Gastroesophageal sphincter (tissue), 3 donors: ENCODE results near the gene BMP10.

ENCODE experiments used
- POLR2A ChIP-seq, 2 donors: fragments of 450-650 bp; IDR thresholded peaks; one replicate each; pipeline ENCODE4 v1.6.1; 2017; ENCODE audit warnings: antibody characterized with exemption in 2 of 2, mild to moderate bottlenecking in 2 of 2, moderate library complexity in 1 of 2
- POLR2AphosphoS5 ChIP-seq: sonication (generic); formaldehyde crosslinking; IDR thresholded peaks from one replicate; pipeline ENCODE4 v1.6.1; 2017; ENCODE audit warnings: antibody characterized with exemption
- TF ChIP-seq, protein P1 (sequence below), 4 experiments: fragments of 200-600 bp in 2 of 4; fragments of 450-650 bp in 2 of 4; sonication (generic) in 1 of 4; IDR thresholded peaks; one replicate each; pipeline ENCODE4 v1.5.1; 2017 to 2019; ENCODE audit warnings: antibody characterized with exemption in 4 of 4, mild to moderate bottlenecking in 2 of 4, moderate library complexity in 2 of 4

DNA sequence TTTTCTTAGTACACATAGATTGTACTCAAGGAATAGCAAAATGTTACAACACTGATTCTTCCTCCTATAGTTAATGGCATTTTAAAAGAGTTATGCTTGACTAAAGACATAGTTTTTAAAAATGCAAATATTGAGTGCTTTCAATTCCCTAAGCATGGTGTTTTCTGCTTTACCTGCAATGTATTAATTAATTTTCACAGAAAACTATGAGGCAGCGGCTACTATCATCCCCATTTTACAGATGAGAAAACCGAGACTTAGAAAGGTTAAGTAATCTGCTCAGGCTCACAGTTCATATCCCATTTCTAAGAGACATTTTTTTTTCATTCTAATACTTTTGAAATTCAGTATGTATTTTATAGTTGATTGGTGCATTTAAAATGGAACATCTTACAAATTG is 38.0 kb downstream of the BMP10 start:
- TF ChIP-seq POLR2AphosphoS5 (no peak), POLR2A (IDR thresholded peaks at IDR 0.05) (no peak)
- TF ChIP-seq, protein P1, sequence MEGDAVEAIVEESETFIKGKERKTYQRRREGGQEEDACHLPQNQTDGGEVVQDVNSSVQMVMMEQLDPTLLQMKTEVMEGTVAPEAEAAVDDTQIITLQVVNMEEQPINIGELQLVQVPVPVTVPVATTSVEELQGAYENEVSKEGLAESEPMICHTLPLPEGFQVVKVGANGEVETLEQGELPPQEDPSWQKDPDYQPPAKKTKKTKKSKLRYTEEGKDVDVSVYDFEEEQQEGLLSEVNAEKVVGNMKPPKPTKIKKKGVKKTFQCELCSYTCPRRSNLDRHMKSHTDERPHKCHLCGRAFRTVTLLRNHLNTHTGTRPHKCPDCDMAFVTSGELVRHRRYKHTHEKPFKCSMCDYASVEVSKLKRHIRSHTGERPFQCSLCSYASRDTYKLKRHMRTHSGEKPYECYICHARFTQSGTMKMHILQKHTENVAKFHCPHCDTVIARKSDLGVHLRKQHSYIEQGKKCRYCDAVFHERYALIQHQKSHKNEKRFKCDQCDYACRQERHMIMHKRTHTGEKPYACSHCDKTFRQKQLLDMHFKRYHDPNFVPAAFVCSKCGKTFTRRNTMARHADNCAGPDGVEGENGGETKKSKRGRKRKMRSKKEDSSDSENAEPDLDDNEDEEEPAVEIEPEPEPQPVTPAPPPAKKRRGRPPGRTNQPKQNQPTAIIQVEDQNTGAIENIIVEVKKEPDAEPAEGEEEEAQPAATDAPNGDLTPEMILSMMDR (IDR thresholded peaks at IDR 0.05): no peak
